PC-9 (cell line): ENCODE data around the gene ITGA4.

Experiments used
- CTCF ChIP-seq: fragments of 200-600 bp; sonication (generic); conservative IDR thresholded peaks from 2 replicates; pipeline ENCODE4 v1.6.1; 2017; ENCODE audit warnings: mixed run types, antibody characterized with exemption, mild to moderate bottlenecking, moderate library complexity
- EZH2 ChIP-seq: fragments of 200-600 bp; sonication (generic); IDR thresholded peaks from 2 replicates; pipeline ENCODE4 v1.8.0; 2017; ENCODE audit warnings: antibody characterized with exemption, low read depth

- no peak for TF ChIP-seq CTCF
- TF ChIP-seq EZH2: no peak
These were observed 25.5 kb upstream of the ITGA4 start for GRCh38 chr2:181431674-181432073.
